Gastrocnemius medialis (tissue), 4 donors: ENCODE data around the gene ZSCAN16. TPM values are rescaled to one million over a fixed set of nuclear protein-coding genes. Genes with fewer than 3 reads are reported as not detected.
A peak's percentile ranks its signal among the peaks of the same experiment; 100 is the strongest.
"Not testable (repeated sequence)": the region's sequence is repeated elsewhere in the genome, so short reads cannot be mapped to it uniquely, and the experiment has no call there.

Experiments
- ATAC-seq, 2 donors: fragments of 150-250 bp; one replicate each; pipeline ENCODE4 v1.9.1; 2016
- DNase-seq, 2 donors: peaks; one replicate each; pipeline ENCODE4 v3.0.0-alpha.2; 2019
- H3K27ac ChIP-seq, 4 donors: fragments of 200-600 bp; sonication (generic); 1 replicate in 1 of 4; 2 replicates in 3 of 4; pipeline ENCODE4 v1.5.1; 2016 to 2018; ENCODE audit warnings: mild to moderate bottlenecking in 2 of 4, moderate library complexity in 1 of 4
- H3K27me3 ChIP-seq, 3 donors: fragments of 200-600 bp; sonication (generic) in 2 of 3; 1 replicate in 1 of 3; 2 replicates in 2 of 3; pipeline versions ENCODE4 v1.5.1 to v1.6.0; 2016 to 2019; ENCODE audit warnings: mild to moderate bottlenecking in 1 of 3, moderate library complexity in 1 of 3
- H3K36me3 ChIP-seq, 2 donors: fragments of 200-600 bp; sonication (generic) in 1 of 2; one replicate each; pipeline ENCODE4 v1.5.1; 2017 to 2018
- H3K4me1 ChIP-seq, 2 donors: fragments of 200-600 bp; sonication (generic) in 1 of 2; one replicate each; pipeline ENCODE4 v1.5.1; 2016 to 2017; ENCODE audit warnings: mild to moderate bottlenecking in 2 of 2
- H3K4me3 ChIP-seq, 4 donors: fragments of 200-600 bp; sonication (generic) in 3 of 4; 1 replicate in 1 of 4; 2 replicates in 3 of 4; pipeline ENCODE4 v1.5.1; 2016 to 2019; ENCODE audit warnings: mild to moderate bottlenecking in 2 of 4
- H3K9me3 ChIP-seq, 3 donors: fragments of 200-600 bp; sonication (generic) in 2 of 3; 1 replicate in 1 of 3; 2 replicates in 2 of 3; pipeline ENCODE4 v1.5.1; 2016 to 2019
- CTCF ChIP-seq, 5 experiments: fragments of 450-650 bp in 3 of 5; fragments of 200-600 bp in 2 of 5; sonication (generic) in 2 of 5; IDR thresholded peaks in 4 of 5; conservative IDR thresholded peaks in 1 of 5; 1 replicate in 4 of 5; 2 replicates in 1 of 5; pipeline ENCODE4 v1.5.1; 2016 to 2019; ENCODE audit warnings: antibody characterized with exemption in 5 of 5, mild to moderate bottlenecking in 3 of 5, moderate library complexity in 3 of 5
- POLR2A ChIP-seq, 2 donors: fragments of 450-650 bp; IDR thresholded peaks; one replicate each; pipeline ENCODE4 v1.6.1; 2017; ENCODE audit warnings: antibody characterized with exemption in 2 of 2, mild to moderate bottlenecking in 2 of 2, moderate library complexity in 2 of 2
- in situ Hi-C, 4 donors: fragments of 200-750 bp; cut with MboI; loops; one replicate each; pipeline versions ENCODE4 v1.15.0 to v1.8.0; 2017; ENCODE audit warnings: low sequenced_read_pairs in 4 of 4
- intact Hi-C: fragments of 100-400 bp; cut with DNase I; formaldehyde crosslinking; loops from one replicate; pipeline ENCODE4 v1.15.1; 2023; ENCODE audit warnings: low total_unique reads
- total RNA-seq, 4 donors: library from RNA; depleted of rRNA; stranded (reverse); fragments of >200 nt; gene quantifications; one replicate each; pipeline versions ENCODE4 v1.1.0 to v1.2.3, GENCODE V29; 2016

ZSCAN16 gene
- 1 to 10 TPM; 1.8 to 4.2 (median 3.4) TPM for total RNA-seq

GRCh38 chr6:28124350-28124970 is at the start of gene ZSCAN16:
Gene ZSCAN16, plus strand, starts transcription at chr6:28124609. Its CDS starts 835 bp downstream, at chr6:28125444.
- TF ChIP-seq CTCF (IDR thresholded peaks at IDR 0.05 in 4 of 5, conservative IDR thresholded peaks at IDR 0.05 in 1 of 5) (no peak), POLR2A (IDR thresholded peaks at IDR 0.05) (no peak)
- H3K4me3 ChIP-seq: peak within 1 kb of the TSS; percentile 72 to 83 (median 77)
- H3K27ac ChIP-seq: peak within 1 kb of the TSS; percentile 71 to 81 (median 77)
- peaks cover 13 to 14% of the 10 kb centered on the region in 2 donors for H3K4me1 ChIP-seq
- no peaks in the 10 kb centered on the region for H3K9me3 ChIP-seq
- ATAC-seq (peak; percentile 98 to 99), DNase-seq (peak; percentile 65 to 79)
- H3K27me3 ChIP-seq: no peaks in the 10 kb centered on the region
- in situ Hi-C loops (no loop called here), intact Hi-C loops (loop anchor here (2.0 kb wide), 1 partner anchor 16 kb away; the partner anchor contains the start of gene ZKSCAN8)
- peaks cover 0 to 48% of the 10 kb centered on the region in 2 donors for H3K36me3 ChIP-seq

GRCh38 chr6:28078050-28078449 is 46.4 kb upstream of the ZSCAN16 start:
- intact Hi-C loops (no loop called here), in situ Hi-C loops (no loop called here)
- H3K9me3 ChIP-seq: no peaks in the 10 kb centered on the region
- TF ChIP-seq CTCF (IDR thresholded peaks at IDR 0.05 in 4 of 5, conservative IDR thresholded peaks at IDR 0.05 in 1 of 5): no peak
- TF ChIP-seq POLR2A (IDR thresholded peaks at IDR 0.05): no peak
- no peaks in the 10 kb centered on the region for H3K27me3 ChIP-seq
- H3K36me3 ChIP-seq: no peaks in the 10 kb centered on the region
- ATAC-seq (no peak), DNase-seq (no peak)
- H3K27ac ChIP-seq: no peak overlapping the region
- no peak overlapping the region for H3K4me3 ChIP-seq
- peaks cover 10 to 11% of the 10 kb centered on the region in 2 donors for H3K4me1 ChIP-seq

- Histone ChIP-seq H3K9me3 (no peaks in the 10 kb centered on the region), H3K27me3 (no peaks in the 10 kb centered on the region), H3K36me3 (no peaks in the 10 kb centered on the region), H3K4me1 (peaks cover 10 to 11% of the 10 kb centered on the region in 2 donors), H3K4me3 (no peak overlapping the region), H3K27ac (no peak overlapping the region)
- TF ChIP-seq POLR2A (IDR thresholded peaks at IDR 0.05): no peak
- ATAC-seq (no peak), DNase-seq (no peak)
- in situ Hi-C loops (no loop called here), intact Hi-C loops (no loop called here)
Measured at GRCh38 chr6:28078836-28079235, 45.6 kb upstream of the ZSCAN16 start.

GRCh38 chr6:28080381-28080630 is 44.1 kb upstream of the ZSCAN16 start, which contains the start of gene ZNF165:
Gene ZNF165, plus strand, starts transcription at chr6:28080568. Its CDS starts 4,913 bp downstream, at chr6:28085481.
- peak; percentile 31 to 40 for ATAC-seq
- peak within 1 kb of the TSS; percentile 84 to 90 (median 87) for H3K27ac ChIP-seq
- peaks cover 10 to 11% of the 10 kb centered on the region in 2 donors for H3K4me1 ChIP-seq
- H3K9me3 ChIP-seq, H3K36me3 ChIP-seq, DNase-seq, H3K27me3 ChIP-seq: not testable (repeated sequence)
- peak within 1 kb of the TSS; percentile 72 to 92 (median 85) for H3K4me3 ChIP-seq
- in situ Hi-C loops (loop anchor here in 1 of 4 donors (10.0 kb wide), 1 partner anchor 54 kb away; no protein-coding TSS in a partner anchor), intact Hi-C loops (loop anchor here (1.0 to 10.0 kb wide), 5 partner anchors 56 to 608 kb away; partner anchors contain the start of gene ZNF184)

- in situ Hi-C loops (loop anchor here in 1 of 4 donors (10.0 kb wide), 1 partner anchor 54 kb away; no protein-coding TSS in a partner anchor), intact Hi-C loops (loop anchor here (1.0 to 10.0 kb wide), 6 partner anchors 23 to 609 kb away; partner anchors contain the start of gene ZNF184)
- DNase-seq (peak; percentile 90 to 93), ATAC-seq (peak; percentile 100)
- peaks cover 10 to 11% of the 10 kb centered on the region in 2 donors for H3K4me1 ChIP-seq
- peak overlapping the region; percentile 84 to 90 (median 87) for H3K27ac ChIP-seq
- peak overlapping the region; percentile 72 to 92 (median 85) for H3K4me3 ChIP-seq
- no peaks in the 10 kb centered on the region for H3K27me3 ChIP-seq
- no peaks in the 10 kb centered on the region for H3K9me3 ChIP-seq
- H3K36me3 ChIP-seq: no peaks in the 10 kb centered on the region
- TF ChIP-seq POLR2A (IDR thresholded peaks at IDR 0.05): no peak
- no peak for TF ChIP-seq CTCF (IDR thresholded peaks at IDR 0.05 in 4 of 5, conservative IDR thresholded peaks at IDR 0.05 in 1 of 5)
Measured at GRCh38 chr6:28080631-28081485, 43.6 kb upstream of the ZSCAN16 start.
